ENCODE results near the gene CD247.

CD247 gene

DNA sequence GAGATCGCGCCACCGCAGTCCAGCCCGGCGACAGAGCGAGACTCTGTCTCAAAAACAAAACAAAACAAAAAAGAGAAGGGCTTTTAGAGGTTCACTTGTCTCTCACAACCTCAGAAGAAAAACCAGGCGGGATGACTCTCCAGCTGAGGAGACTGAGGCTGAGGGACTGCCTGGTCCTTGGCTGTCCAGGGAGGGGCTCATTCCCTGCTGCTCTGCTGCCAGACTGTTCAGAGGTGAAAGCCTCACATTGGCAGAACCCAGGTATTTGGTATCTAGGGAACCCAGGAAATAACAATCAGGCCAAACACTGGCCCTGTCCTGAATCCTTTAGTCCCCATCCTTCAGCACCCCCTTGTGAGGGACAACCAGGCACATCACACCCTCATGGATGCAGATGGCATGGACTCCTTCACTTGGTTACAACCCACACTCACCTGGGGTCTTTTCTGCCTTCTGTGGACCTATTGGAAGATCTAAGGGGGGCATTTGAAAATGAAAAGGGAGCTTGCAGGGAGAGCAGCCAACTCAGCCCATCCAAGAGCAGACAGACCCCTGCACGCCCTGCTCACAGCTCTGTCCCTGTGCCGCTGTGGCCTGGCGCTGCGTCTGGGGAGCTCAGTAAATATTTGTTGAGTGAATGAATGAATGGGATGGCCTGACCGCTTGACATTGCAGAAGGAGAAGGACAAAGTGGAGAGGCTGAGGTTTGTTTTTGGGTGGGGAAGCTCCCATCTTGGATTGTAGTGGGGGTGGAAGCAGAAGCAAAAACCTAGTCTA lies 33.4 kb downstream of the CD247 start:
- no peak for DNase-seq

DNA sequence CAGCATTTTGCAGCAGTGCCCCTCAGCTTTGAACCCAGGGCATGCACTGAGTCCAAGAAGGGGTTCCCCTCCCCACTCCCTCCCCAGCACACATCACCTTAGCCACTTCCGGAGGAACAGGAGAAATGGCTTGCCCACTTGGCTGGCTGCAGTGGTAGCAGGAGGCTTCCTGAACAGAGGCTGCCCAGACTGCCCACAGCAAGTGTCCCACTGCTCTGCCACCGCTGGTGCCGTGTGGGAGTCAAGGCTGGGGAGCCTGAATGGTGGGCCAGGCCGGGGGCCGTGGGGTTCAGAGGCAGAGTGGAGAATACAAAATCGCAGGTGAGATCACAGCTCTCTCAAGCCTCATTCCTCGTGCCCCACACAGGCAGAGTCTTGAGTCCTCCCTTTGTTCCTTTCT lies 34.5 kb downstream of the CD247 start:
- no peak for DNase-seq

- DNase-seq = no peak
These were observed 36.1 kb downstream of the CD247 start for GRCh38 chr1:167482184-167482583.

DNA sequence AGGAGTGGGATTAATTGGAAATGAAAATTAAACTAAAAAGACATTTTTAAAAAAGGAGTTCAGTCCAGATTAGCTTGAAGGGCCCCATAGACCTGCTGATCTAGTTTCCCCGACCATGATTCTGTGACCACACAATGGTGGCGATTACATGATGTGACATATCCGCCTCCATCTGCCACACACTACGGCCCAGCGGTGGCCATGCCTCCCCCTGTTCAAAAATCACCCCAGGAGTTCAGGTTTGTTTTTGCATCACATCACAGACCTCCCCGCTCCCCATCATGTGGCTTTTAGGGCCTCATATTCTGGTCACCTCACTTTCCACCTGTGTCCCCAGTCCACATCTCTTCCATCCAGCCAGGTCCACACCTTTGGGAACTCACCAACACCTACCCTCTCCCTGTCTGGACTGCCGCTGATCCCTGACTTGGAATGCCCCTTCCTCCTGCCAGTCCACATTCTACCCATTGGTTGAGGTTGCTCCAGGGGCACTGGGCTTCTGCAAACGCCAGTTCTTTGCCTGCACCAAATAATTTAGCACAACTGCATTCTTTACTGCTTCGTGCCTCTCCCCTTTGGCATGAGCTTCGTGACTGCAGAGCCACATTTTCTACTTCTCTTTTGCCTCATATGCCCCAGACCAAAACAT lies 38.9 kb downstream of the CD247 start:
- no peak for DNase-seq

GRCh38 chr1:167477986-167478385 lies 40.3 kb downstream of the CD247 start:
- DNase-seq = no peak

DNA sequence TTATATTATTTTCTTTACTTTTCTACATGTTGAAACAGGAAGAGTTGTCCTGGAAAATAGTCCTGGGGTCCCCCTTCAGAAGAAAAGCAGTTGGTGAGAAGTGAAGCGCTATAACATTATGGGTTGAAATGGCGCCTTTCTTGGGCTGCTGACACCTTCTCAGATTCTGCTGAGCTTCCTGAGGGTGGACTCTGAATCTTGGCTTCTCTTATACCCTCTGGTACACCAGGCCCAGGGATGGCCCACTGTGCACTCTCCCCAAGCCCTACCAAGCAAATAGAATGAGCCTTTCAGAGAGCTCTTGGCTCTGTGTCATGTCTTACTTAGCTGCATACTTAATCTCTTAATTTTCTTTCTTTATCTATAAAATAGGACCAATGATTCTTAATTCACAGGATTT lies 42.3 kb downstream of the CD247 start:
- no peak for DNase-seq

GRCh38 chr1:167474191-167474641 lies 44.1 kb downstream of the CD247 start:
- no peak for DNase-seq

- DNase-seq = no peak
These were observed 44.6 kb downstream of the CD247 start for GRCh38 chr1:167473761-167474160.

DNA sequence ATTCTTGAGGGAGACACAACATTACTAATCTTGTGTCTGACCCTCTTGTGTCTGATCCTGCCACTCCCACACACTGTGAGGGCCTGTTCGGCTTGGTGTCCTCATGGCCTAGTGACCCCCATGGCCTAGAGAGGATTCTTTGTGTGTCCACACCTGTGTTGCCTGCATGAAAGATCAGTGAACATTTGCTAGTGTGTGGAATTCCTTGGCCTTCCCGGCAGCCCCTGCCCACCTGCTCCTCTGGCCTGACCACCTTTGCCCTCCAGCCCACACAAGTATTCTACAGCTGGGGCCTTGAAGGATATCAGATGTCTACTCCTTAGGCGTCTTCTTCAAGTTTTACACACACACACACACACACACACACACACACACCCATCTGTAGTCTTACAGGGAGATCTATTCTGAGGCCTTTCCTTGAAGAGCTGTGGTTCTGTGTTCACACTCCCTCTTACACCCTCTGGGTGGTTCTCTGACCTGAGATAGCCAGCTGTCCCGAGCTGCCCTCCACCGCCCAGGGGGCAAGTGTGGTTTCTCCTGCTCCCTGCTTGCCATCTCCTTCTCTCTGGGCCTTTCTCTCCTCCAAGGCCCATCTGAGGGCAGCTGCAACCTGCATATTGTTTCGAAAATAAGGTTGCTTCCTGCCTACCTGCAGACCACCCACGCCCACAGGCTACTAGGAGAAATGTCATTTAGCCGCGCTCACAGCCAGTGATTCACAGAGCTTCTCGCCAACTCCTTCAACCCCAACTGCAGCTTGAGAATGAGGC lies 45.4 kb downstream of the CD247 start:
- DNase-seq = no peak

DNA sequence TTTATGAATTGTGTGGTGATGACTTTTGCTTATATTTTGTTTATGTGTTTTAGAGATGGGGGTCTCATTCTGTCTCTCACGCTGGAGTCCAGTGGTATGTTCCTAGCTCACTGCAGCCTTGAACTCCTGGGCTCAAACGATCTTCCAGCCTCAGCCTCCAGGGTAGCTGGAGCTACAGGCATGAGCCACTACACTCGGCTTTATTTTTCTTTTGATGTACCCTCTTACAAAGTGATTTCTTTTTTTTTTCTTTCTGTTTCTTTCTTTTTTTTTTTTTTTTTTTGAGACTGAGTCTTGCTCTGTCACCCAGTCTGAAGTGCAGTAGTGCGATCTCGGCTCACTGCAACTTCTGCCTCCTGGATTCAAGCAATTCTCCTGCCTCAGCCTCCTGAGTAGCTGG lies 46.8 kb downstream of the CD247 start:
- DNase-seq = no peak

- DNase-seq = no peak
These were observed 48.9 kb downstream of the CD247 start for GRCh38 chr1:167469280-167469965.

DNA sequence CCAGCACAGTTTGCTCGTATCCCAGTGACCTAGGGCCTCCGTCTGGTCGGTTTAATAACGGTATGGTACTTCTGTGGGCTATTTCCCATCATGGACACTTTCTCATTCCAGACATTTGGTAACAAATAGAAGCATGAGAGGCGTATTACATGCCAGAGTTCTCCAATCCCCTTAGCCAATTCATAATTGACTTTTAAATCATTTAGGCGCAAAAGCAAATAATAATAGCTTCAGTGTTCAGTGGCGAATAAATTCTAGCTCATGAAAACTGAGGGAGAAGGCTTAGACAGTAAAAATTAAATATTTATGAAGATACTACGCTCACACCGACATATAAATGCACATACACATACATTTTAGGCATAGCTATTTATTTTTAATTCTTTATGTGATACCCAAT lies 50.6 kb downstream of the CD247 start:
- no peak for DNase-seq

DNA sequence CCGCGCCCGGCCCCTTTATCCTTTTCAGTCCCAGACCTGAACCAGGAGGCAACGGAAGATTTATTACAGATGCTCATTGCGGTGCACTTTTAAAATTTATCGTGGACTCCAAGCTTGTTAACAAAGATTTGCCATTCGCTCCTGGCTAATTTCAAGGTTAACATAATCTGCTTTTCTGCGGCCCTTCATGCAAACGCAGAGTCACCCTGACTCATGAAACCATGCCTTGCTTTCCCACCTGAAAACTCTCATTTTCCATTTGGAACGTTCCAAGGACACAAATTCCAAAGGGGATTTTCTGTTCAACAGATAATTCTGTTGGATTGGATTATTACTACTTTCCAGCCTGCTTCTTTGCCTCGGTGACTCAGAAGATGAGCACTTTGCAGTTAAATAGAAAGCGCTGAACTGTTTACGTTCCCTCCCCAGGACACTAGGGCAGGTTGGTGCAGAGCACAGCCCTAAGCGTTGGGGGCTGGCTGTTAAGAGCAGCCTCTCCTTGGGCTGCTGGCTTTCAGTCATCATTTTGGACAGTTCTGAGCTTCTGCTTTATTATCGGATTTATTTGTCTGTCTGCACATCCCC lies 51.1 kb downstream of the CD247 start:
- no peak for DNase-seq

DNA sequence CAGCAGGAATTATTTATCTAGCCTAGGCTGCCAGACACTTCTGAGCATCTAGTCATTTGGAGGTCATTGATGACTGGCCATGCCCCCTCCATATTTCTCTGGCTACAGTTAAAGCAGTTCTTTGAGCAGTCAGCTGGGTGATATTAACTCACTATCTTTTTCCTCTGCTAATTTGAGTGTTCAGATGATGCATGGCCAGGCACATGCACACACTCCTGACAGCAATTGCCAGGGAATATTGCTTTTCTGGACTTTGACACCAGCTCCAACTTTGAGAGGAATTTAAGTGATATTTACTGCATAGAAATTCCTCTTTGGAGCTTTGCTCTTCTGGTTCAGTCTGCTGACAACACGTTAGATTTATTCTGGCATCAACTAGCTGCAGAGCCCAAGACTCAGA lies 52.6 kb downstream of the CD247 start:
- no peak for DNase-seq

DNA sequence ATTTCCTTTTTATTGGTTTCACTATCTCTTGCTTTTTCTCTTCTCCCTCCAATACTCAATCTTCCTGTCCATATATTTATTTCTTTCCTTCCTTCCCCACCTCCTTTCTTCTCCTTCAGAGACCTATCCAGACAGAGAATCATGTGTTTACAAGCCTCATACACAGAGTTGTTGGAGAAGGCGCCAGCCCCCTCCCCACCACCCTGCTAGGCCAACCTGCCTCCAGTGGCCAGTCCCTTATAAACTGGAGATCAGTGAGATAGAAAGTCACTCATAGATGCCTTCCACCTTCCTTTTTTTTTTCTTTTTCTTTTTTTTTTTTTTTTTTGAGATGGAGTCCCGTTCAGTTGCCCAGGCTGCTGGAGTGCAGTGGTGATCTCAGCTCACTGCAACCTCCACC lies 53.3 kb downstream of the CD247 start:
- DNase-seq = no peak

DNA sequence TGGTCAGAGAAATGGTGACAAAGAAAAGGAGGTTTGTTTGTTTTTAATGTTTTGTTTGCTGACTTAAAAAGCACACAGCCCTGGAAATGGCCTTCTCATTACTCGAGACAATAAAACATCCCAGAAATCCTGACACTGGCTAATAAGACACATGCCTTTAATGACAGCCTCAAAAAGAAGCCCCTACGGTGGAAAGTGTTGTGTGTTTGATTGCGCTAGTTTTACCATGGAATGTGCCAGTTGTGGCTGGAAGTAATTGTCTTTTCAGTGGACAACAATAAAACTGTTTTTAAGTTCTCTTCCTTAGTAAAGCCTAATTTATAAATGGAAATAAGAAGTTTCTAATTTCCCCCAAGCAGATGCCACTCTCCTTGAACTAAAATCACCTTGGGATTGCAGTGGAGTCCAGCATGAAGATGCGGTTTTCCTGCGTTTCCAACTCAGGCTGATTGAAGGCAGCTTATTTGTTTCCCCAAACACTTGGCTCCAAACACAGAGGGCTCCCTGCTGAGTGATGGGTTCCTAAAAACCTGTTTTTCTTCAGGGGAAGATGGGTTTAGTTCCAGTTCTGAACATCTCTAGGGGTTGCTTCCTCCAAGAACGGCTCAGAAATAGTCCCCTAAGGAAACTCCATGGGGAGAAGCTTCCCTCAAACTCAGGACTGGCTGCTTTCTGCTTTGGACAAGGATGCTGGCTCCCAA lies 54.3 kb downstream of the CD247 start:
- DNase-seq = no peak

DNA sequence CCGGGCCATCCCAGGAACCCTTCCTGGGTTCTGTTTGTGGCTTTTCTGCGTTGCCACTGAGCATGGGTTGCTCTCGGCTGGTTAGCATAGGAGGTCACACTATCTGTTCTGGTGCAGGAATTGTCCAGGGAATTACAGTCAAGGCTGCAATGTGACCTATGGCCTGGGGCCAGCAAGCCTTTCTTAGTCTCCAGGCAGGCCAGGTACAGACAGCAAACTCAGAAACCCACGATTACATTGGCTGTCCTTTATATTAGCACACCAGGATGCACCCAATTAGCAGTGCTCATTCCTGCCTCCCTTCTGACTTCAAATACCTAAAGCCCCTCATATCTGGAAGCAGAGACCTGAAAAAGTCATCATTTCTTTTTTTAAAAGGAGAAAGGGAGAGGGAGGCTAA lies 55.2 kb downstream of the CD247 start:
- no peak for DNase-seq

DNA sequence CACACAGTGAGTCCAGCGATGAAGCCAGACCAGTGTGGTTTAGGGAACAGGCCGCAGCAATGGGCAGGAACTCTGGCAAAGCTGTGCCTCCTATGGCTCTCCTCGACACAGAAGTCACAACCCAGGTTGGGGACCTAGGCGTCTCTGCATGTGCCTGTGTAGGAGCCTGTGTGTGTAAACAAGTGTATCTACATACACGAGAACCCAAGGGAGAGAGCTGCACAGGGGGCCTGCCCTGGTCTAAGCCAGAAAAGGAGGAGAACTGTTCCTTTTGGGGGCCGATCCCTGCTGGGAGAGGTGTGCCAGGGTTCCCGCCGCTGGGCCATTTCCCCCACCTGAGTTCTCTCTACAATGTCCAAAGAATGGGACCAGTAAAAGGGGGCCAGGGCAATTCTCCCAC lies 56.0 kb downstream of the CD247 start:
- no peak for DNase-seq

DNA sequence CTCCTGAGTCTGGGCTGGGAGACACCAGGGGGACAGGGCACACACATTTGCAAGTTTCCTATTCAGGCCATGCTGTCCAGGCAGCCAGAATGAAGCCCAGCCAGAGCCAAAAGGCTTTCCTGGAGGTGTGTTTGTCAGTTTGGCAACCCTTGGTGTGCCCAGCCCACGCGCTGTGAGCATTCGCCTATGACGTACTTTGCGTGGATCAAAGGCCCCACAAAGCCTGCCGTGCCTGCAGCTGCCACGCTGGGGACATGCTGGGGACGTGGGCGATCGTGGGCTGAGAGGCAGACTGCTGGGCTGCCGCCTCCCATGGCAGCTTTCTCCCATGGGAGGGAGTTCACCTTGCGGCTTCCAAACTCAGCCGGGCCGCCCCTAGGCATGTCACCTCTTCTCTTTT lies 57.5 kb downstream of the CD247 start:
- DNase-seq = no peak

- no peak for DNase-seq
These were observed 60.3 kb downstream of the CD247 start for GRCh38 chr1:167457936-167458584.

- DNase-seq = no peak
These were observed 61.4 kb downstream of the CD247 start for GRCh38 chr1:167456926-167457325.

- DNase-seq = no peak
These were observed 61.8 kb downstream of the CD247 start for GRCh38 chr1:167456524-167456923.
